Tibial nerve (tissue), 4 donors: Measurements from ENCODE around the gene NLRP7. TPM values are rescaled to one million over a fixed set of nuclear protein-coding genes. Genes with fewer than 3 reads are reported as not detected.
"Not testable (repeated sequence)": the region's sequence is repeated elsewhere in the genome, so short reads cannot be mapped to it uniquely, and the experiment has no call there.

Source experiments
- DNase-seq, 2 donors: peaks; one replicate each; pipeline ENCODE4 v3.0.0-alpha.2; 2019; ENCODE audit warnings: low spot score in 2 of 2
- H3K27ac ChIP-seq, 4 donors: fragments of 200-600 bp; sonication (generic) in 3 of 4; one replicate each; pipeline ENCODE4 v1.5.1; 2017 to 2019; ENCODE audit warnings: mild to moderate bottlenecking in 1 of 4
- H3K27me3 ChIP-seq, 2 donors: fragments of 200-600 bp; sonication (generic) in 1 of 2; one replicate each; pipeline versions ENCODE4 v1.5.1 to v1.6.0; 2017 to 2019
- H3K36me3 ChIP-seq, 3 donors: fragments of 200-600 bp; sonication (generic); one replicate each; pipeline ENCODE4 v1.5.1; 2018 to 2019
- H3K4me1 ChIP-seq, 4 donors: fragments of 200-600 bp; sonication (generic) in 3 of 4; one replicate each; pipeline ENCODE4 v1.5.1; 2017 to 2019
- H3K4me3 ChIP-seq, 4 donors: fragments of 200-600 bp; sonication (generic) in 3 of 4; one replicate each; pipeline ENCODE4 v1.5.1; 2017 to 2019; ENCODE audit warnings: mild to moderate bottlenecking in 1 of 4, moderate library complexity in 1 of 4
- H3K9me3 ChIP-seq, 4 donors: fragments of 200-600 bp; sonication (generic) in 3 of 4; one replicate each; pipeline ENCODE4 v1.5.1; 2017 to 2019
- CTCF ChIP-seq, 5 experiments: fragments of 200-600 bp in 3 of 5; fragments of 450-650 bp in 2 of 5; sonication (generic) in 3 of 5; IDR thresholded peaks; one replicate each; pipeline ENCODE4 v1.5.1; 2016 to 2019; ENCODE audit warnings: antibody characterized with exemption in 5 of 5, mild to moderate bottlenecking in 3 of 5, moderate library complexity in 2 of 5
- EP300 ChIP-seq, 2 donors: sonication (generic); formaldehyde crosslinking; IDR thresholded peaks; one replicate each; pipeline ENCODE4 v1.6.1; 2017; ENCODE audit warnings: antibody characterized with exemption in 2 of 2, mild to moderate bottlenecking in 1 of 2
- POLR2A ChIP-seq, 2 donors: fragments of 450-650 bp; IDR thresholded peaks; one replicate each; pipeline ENCODE4 v1.6.1; 2017; ENCODE audit warnings: antibody characterized with exemption in 2 of 2, mild to moderate bottlenecking in 2 of 2, moderate library complexity in 2 of 2
- WGBS, 2 donors: methylation state at CpG; one replicate each; pipeline ENCODE4 v1.1.5; 2018; 5-methylcytosine and 5-hydroxymethylcytosine counted together
- total RNA-seq, 4 donors: library from RNA; depleted of rRNA; stranded (reverse); fragments of >200 nt; gene quantifications; one replicate each; pipeline ENCODE4 v1.1.0, GENCODE V29; 2016

Gene NLRP7
- total RNA-seq, 4 donors from 2014 or later, result not detected

GRCh38 chr19:54905803-54906511 lies 41.4 kb downstream of the NLRP7 start, which contains the start of gene NCR1:
NCR1 (plus strand) TSS chr19:54906148; CDS start chr19:54906188, 40 bp downstream.
- Histone ChIP-seq H3K27me3 (no peaks in the 10 kb centered on the region), H3K4me1 (no peaks in the 10 kb centered on the region), H3K36me3 (no peaks in the 10 kb centered on the region), H3K4me3 (no peak within 1 kb of the TSS), H3K27ac (no peak within 1 kb of the TSS), H3K9me3 (peaks cover 0 to 4% (median 0%) of the 10 kb centered on the region in 4 donors)
- no peak for TF ChIP-seq EP300 (IDR thresholded peaks at IDR 0.05)
- TF ChIP-seq POLR2A (IDR thresholded peaks at IDR 0.05), result no peak
- TF ChIP-seq CTCF (IDR thresholded peaks at IDR 0.05), result no peak
- DNase-seq, result no peak
- WGBS, 2 donors, result 40 to 44% methylated on average over 21 to 22 of the region's 22 CpGs

- Histone ChIP-seq H3K27me3 (no peaks in the 10 kb centered on the region), H3K27ac (no peak overlapping the region), H3K36me3 (no peaks in the 10 kb centered on the region), H3K4me1 (no peaks in the 10 kb centered on the region), H3K9me3 (peaks cover 0 to 4% (median 0%) of the 10 kb centered on the region in 4 donors), H3K4me3 (no peak overlapping the region)
- DNase-seq, result no peak
- no peak for TF ChIP-seq POLR2A (IDR thresholded peaks at IDR 0.05)
- no peak for TF ChIP-seq CTCF (IDR thresholded peaks at IDR 0.05)
- no peak for TF ChIP-seq EP300 (IDR thresholded peaks at IDR 0.05)
- WGBS, 2 donors, result 43 to 44% methylated on average over 5 of the region's 5 CpGs
Measured at GRCh38 chr19:54905421-54905802, 41.9 kb downstream of the NLRP7 start.

GRCh38 chr19:54904261-54904660 lies 43.1 kb downstream of the NLRP7 start:
- H3K27me3 ChIP-seq, DNase-seq, H3K9me3 ChIP-seq, H3K27ac ChIP-seq, H3K4me1 ChIP-seq, H3K4me3 ChIP-seq, H3K36me3 ChIP-seq: not testable (repeated sequence)
- WGBS, 2 donors, result 86% methylated on average over 4 of the region's 4 CpGs

- Histone ChIP-seq H3K36me3 (no peaks in the 10 kb centered on the region), H3K4me1 (no peaks in the 10 kb centered on the region), H3K27ac (no peak overlapping the region), H3K27me3 (no peaks in the 10 kb centered on the region), H3K4me3 (no peak overlapping the region), H3K9me3 (peaks cover 0 to 4% (median 0%) of the 10 kb centered on the region in 4 donors)
- no peak for DNase-seq
- TF ChIP-seq CTCF (IDR thresholded peaks at IDR 0.05) (no peak), POLR2A (IDR thresholded peaks at IDR 0.05) (no peak), EP300 (IDR thresholded peaks at IDR 0.05) (no peak)
- 88 to 91% methylated on average over 6 of the region's 6 CpGs for WGBS, 2 donors
Measured at GRCh38 chr19:54903303-54903702, 44.0 kb downstream of the NLRP7 start.

GRCh38 chr19:54902061-54902460 lies 45.3 kb downstream of the NLRP7 start:
- Histone ChIP-seq H3K27ac (no peak overlapping the region), H3K4me1 (no peaks in the 10 kb centered on the region), H3K36me3 (no peaks in the 10 kb centered on the region), H3K4me3 (no peak overlapping the region), H3K27me3 (no peaks in the 10 kb centered on the region), H3K9me3 (peaks cover 0 to 4% (median 0%) of the 10 kb centered on the region in 4 donors)
- no peak for TF ChIP-seq CTCF (IDR thresholded peaks at IDR 0.05)
- no peak for TF ChIP-seq POLR2A (IDR thresholded peaks at IDR 0.05)
- no peak for TF ChIP-seq EP300 (IDR thresholded peaks at IDR 0.05)
- WGBS, 2 donors, result 84 to 86% methylated on average over 3 of the region's 3 CpGs
- no peak for DNase-seq

- not testable (repeated sequence) for H3K27ac ChIP-seq, H3K36me3 ChIP-seq, H3K4me1 ChIP-seq, H3K4me3 ChIP-seq, H3K9me3 ChIP-seq, DNase-seq, H3K27me3 ChIP-seq
- 70 to 86% methylated on average over 8 of the region's 8 CpGs for WGBS, 2 donors
Measured at GRCh38 chr19:54901153-54901552, 46.2 kb downstream of the NLRP7 start.

GRCh38 chr19:54899646-54900045 lies 47.7 kb downstream of the NLRP7 start:
- 80 to 82% methylated on average over 9 of the region's 9 CpGs for WGBS, 2 donors
- H3K4me1 ChIP-seq, H3K27ac ChIP-seq, H3K9me3 ChIP-seq, H3K36me3 ChIP-seq, H3K4me3 ChIP-seq, H3K27me3 ChIP-seq, DNase-seq: not testable (repeated sequence)

GRCh38 chr19:54898685-54899084 lies 48.6 kb downstream of the NLRP7 start:
- not testable (repeated sequence) for H3K27me3 ChIP-seq, H3K4me3 ChIP-seq, H3K4me1 ChIP-seq, DNase-seq, H3K9me3 ChIP-seq, H3K27ac ChIP-seq, H3K36me3 ChIP-seq
- 75 to 78% methylated on average over 7 of the region's 7 CpGs for WGBS, 2 donors
